ENCODE data around the gene ARHGAP44.
A peak's percentile ranks its signal among the peaks of the same experiment; 100 is the strongest.

The ARHGAP44 gene

GRCh38 chr17:12982224-12982623 lies 192.9 kb downstream of the ARHGAP44 start:
- TF ChIP-seq, protein P1, sequence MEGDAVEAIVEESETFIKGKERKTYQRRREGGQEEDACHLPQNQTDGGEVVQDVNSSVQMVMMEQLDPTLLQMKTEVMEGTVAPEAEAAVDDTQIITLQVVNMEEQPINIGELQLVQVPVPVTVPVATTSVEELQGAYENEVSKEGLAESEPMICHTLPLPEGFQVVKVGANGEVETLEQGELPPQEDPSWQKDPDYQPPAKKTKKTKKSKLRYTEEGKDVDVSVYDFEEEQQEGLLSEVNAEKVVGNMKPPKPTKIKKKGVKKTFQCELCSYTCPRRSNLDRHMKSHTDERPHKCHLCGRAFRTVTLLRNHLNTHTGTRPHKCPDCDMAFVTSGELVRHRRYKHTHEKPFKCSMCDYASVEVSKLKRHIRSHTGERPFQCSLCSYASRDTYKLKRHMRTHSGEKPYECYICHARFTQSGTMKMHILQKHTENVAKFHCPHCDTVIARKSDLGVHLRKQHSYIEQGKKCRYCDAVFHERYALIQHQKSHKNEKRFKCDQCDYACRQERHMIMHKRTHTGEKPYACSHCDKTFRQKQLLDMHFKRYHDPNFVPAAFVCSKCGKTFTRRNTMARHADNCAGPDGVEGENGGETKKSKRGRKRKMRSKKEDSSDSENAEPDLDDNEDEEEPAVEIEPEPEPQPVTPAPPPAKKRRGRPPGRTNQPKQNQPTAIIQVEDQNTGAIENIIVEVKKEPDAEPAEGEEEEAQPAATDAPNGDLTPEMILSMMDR (IDR thresholded peaks at IDR 0.05; ENCODE audit: insufficient read depth, low read length, missing control alignments) = no peak
- DNase-seq (ENCODE audit: low read depth, low spot score) = no peak
- H3K4me3 ChIP-seq (ENCODE audit: low read depth, low read length) = no peak overlapping the region
- ChIA-PET CTCF (interaction anchor here (1.2 to 1.3 kb wide), 2 partner anchors 20 to 24 kb away, joined by 3 read pairs; no protein-coding TSS in a partner anchor), POLR2A (no interaction called here)

- POLR2A ChIA-PET = interaction anchor here (0.6 kb wide), 1 partner anchor 12 kb away, joined by 3 read pairs; no protein-coding TSS in a partner anchor
- TF ChIP-seq, protein P1 (IDR thresholded peaks at IDR 0.05; ENCODE audit: insufficient read depth, low read length, missing control alignments) = no peak
- H3K4me3 ChIP-seq (ENCODE audit: low read depth, low read length) = no peak overlapping the region
- CTCF ChIA-PET = interaction anchor here (0.8 to 2.1 kb wide), 4 partner anchors 19 to 803 kb away, joined by 3 to 20 read pairs (median 4); no protein-coding TSS in a partner anchor
- DNase-seq (ENCODE audit: low read depth, low spot score) = peak; percentile 59
Measured at GRCh38 chr17:12983991-12984884, 194.9 kb downstream of the ARHGAP44 start.

DNA sequence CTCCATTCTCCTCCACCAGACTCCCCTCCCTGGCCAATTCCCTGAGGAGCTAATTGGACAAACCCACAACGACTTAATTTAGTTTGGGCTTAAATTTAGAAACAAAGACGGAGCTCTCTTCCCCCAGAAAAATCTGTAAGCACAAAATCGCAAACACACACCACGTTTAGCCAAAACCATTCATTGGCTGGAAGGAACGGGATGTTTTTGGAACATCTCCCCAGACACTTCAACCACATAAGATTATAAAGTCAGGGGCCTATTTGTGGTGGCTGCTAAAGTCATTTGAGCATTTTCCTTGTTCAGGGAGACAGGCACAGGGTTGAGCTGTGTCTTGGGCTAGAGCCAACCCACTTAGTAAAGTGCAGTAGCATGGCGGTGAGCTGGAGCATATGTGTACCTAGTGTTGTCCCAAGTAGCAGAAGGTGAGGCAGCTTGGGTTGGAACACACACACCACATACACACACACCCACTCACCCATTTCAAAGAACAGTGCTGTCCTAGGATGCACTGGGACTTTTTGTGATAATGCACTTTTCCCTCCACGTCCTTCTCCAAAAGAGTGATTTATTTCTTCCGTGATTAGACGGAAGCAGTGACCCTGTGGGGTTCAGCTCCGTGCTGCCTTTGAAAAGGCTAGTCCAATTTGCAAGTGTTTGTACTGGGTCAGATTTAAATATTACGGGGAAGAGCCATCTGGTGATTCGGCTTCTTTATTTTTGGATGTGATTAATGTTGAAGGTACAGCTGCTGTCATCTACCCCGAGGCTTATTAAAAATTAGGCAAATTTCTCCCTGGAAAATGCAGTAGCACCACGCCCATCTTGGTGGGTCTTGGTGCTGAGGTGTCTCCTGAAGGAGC lies 196.4 kb downstream of the ARHGAP44 start:
- ChIA-PET CTCF (interaction anchor here (1.1 to 2.1 kb wide), 4 partner anchors 12 to 805 kb away, joined by 3 to 20 read pairs (median 6); no protein-coding TSS in a partner anchor), POLR2A (no interaction called here)
- TF ChIP-seq, protein P1 (IDR thresholded peaks at IDR 0.05; ENCODE audit: insufficient read depth, low read length, missing control alignments) = no peak
- no peak for DNase-seq (ENCODE audit: low read depth, low spot score)
- no peak overlapping the region for H3K4me3 ChIP-seq (ENCODE audit: low read depth, low read length)

- ChIA-PET POLR2A (interaction anchor here (0.6 to 0.7 kb wide), 2 partner anchors 216 to 852 kb away, joined by 3 read pairs; no protein-coding TSS in a partner anchor), CTCF (interaction anchor here (9.6 kb wide), 1 partner anchor 16 kb away, joined by 69 read pairs; no protein-coding TSS in a partner anchor)
- DNase-seq (ENCODE audit: low read depth, low spot score) = no peak
- TF ChIP-seq, protein P1 (IDR thresholded peaks at IDR 0.05; ENCODE audit: insufficient read depth, low read length, missing control alignments) = no peak
- no peak overlapping the region for H3K4me3 ChIP-seq (ENCODE audit: low read depth, low read length)
Measured at GRCh38 chr17:12987120-12987519, 197.8 kb downstream of the ARHGAP44 start.

- DNase-seq (ENCODE audit: low read depth, low spot score) = no peak
- no peak overlapping the region for H3K4me3 ChIP-seq (ENCODE audit: low read depth, low read length)
- CTCF ChIA-PET = interaction anchor here (9.6 kb wide), 1 partner anchor 13 kb away, joined by 69 read pairs; no protein-coding TSS in a partner anchor
- POLR2A ChIA-PET = no interaction called here
- TF ChIP-seq, protein P1 (IDR thresholded peaks at IDR 0.05; ENCODE audit: insufficient read depth, low read length, missing control alignments) = no peak
Measured at GRCh38 chr17:12990041-12990808, 200.9 kb downstream of the ARHGAP44 start.
